Epithelial cell of proximal tubule (primary cell): ENCODE results near the gene ASAP2. TPM values are rescaled to one million over a fixed set of nuclear protein-coding genes. Genes with fewer than 3 reads are reported as not detected.

ENCODE experiments used
- DNase-seq: peaks from one replicate; pipeline ENCODE4 v3.0.0-alpha.2; 2011; ENCODE audit warnings: low read depth
- H3K4me3 ChIP-seq: 2 replicates; pipeline ENCODE4 v1.5.1; 2011; ENCODE audit warnings: low read depth, mild to moderate bottlenecking, low read length
- CTCF ChIP-seq: conservative IDR thresholded peaks from 2 replicates; pipeline ENCODE4 v1.5.1; 2012; ENCODE audit warnings: low read depth, mild to moderate bottlenecking, low read length
- total RNA-seq: library from RNA; depleted of rRNA; stranded (reverse); fragments of >200 nt; gene quantifications from 2 replicates; pipeline ENCODE4 v1.2.3, GENCODE V29; 2015

The ASAP2 gene
- total RNA-seq, 1 donor from 2014 or later: 33.0 TPM

GRCh38 chr2:9187620-9188214 lies 18.9 kb upstream of the ASAP2 start:
- TF ChIP-seq CTCF: no peak
- no peak for DNase-seq

GRCh38 chr2:9188823-9189222 lies 17.8 kb upstream of the ASAP2 start:
- H3K4me3 ChIP-seq: no peak overlapping the region
- no peak for TF ChIP-seq CTCF
- no peak for DNase-seq

More at GRCh38 chr2:9187620-9188214, 18.9 kb upstream of the ASAP2 start:
- H3K4me3 ChIP-seq: no peak overlapping the region

- TF ChIP-seq CTCF: no peak
- no peak for DNase-seq
Observed at GRCh38 chr2:9189901-9190300, 16.7 kb upstream of the ASAP2 start.

GRCh38 chr2:9191041-9191481 lies 15.6 kb upstream of the ASAP2 start:
- TF ChIP-seq CTCF: no peak
- DNase-seq: no peak
- no peak overlapping the region for H3K4me3 ChIP-seq

More at GRCh38 chr2:9189901-9190300, 16.7 kb upstream of the ASAP2 start:
- H3K4me3 ChIP-seq: no peak overlapping the region

- H3K4me3 ChIP-seq: no peak overlapping the region
- no peak for DNase-seq
- TF ChIP-seq CTCF: no peak
Observed at GRCh38 chr2:9192712-9193111, 13.9 kb upstream of the ASAP2 start.

GRCh38 chr2:9194352-9194751 lies 12.3 kb upstream of the ASAP2 start:
- DNase-seq: no peak
- TF ChIP-seq CTCF: no peak

GRCh38 chr2:9196637-9197036 lies 10.0 kb upstream of the ASAP2 start:
- no peak overlapping the region for H3K4me3 ChIP-seq
- DNase-seq: no peak
- no peak for TF ChIP-seq CTCF

More at GRCh38 chr2:9194352-9194751, 12.3 kb upstream of the ASAP2 start:
- no peak overlapping the region for H3K4me3 ChIP-seq
